Adrenal gland (tissue), 5 donors: Measurements from ENCODE around the gene GCNT2.

ENCODE experiments used
- POLR2A ChIP-seq, 2 donors: fragments of 450-650 bp; IDR thresholded peaks; one replicate each; pipeline ENCODE4 v1.6.1; 2017; ENCODE audit warnings: antibody characterized with exemption in 2 of 2, mild to moderate bottlenecking in 2 of 2, moderate library complexity in 1 of 2
- TF ChIP-seq, protein P1 (sequence below), 6 experiments: fragments of 450-650 bp in 4 of 6; fragments of 200-600 bp in 2 of 6; sonication (generic) in 1 of 6; IDR thresholded peaks; 1 replicate in 5 of 6; 2 replicates in 1 of 6; pipeline versions ENCODE4 v1.5.1 to v1.8.0; 2016 to 2021; ENCODE audit warnings: antibody characterized with exemption in 6 of 6, mild to moderate bottlenecking in 2 of 6, moderate library complexity in 1 of 6
- donor health status: DM: no; HTN: no; CAD: no.

DNA sequence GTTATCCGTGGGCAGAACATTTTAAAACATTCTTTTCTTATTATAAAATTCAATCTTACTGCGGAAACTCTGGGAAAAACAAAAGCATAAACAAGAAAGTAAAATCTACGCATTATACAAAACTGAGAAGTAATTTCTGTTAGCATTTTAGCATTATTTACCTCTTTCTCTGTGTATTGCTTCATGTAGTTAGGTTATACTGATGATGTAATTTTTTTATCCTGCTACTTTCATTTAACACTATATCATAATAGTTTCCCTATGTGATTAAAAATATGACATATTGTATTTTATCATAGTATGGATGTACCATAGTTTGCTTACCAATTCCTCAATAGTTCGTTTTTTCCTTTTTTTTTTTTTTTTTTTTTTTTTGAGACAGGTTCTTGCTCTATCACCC lies 4.2 kb upstream of the GCNT2 start:
- TF ChIP-seq, protein P1, sequence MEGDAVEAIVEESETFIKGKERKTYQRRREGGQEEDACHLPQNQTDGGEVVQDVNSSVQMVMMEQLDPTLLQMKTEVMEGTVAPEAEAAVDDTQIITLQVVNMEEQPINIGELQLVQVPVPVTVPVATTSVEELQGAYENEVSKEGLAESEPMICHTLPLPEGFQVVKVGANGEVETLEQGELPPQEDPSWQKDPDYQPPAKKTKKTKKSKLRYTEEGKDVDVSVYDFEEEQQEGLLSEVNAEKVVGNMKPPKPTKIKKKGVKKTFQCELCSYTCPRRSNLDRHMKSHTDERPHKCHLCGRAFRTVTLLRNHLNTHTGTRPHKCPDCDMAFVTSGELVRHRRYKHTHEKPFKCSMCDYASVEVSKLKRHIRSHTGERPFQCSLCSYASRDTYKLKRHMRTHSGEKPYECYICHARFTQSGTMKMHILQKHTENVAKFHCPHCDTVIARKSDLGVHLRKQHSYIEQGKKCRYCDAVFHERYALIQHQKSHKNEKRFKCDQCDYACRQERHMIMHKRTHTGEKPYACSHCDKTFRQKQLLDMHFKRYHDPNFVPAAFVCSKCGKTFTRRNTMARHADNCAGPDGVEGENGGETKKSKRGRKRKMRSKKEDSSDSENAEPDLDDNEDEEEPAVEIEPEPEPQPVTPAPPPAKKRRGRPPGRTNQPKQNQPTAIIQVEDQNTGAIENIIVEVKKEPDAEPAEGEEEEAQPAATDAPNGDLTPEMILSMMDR (IDR thresholded peaks at IDR 0.05), result no peak
- TF ChIP-seq POLR2A (IDR thresholded peaks at IDR 0.05), result no peak
